IMR-90 (cell line): Measurements from ENCODE around the gene PLXNA3.

Source experiments
- CEBPB ChIP-seq: IDR thresholded peaks from 2 replicates; pipeline ENCODE4 v1.6.1; 2012; ENCODE audit warnings: low read depth, low read length, improper control_type of control experiment
- FOS ChIP-seq: fragments of 150-350 bp; IDR thresholded peaks from 2 replicates; pipeline ENCODE4 v1.6.1; 2016; ENCODE audit warnings: low read depth, low read length
- MAFK ChIP-seq: IDR thresholded peaks from 2 replicates; pipeline ENCODE4 v1.6.1; 2012; ENCODE audit warnings: low read depth, low read length, improper control_type of control experiment
- MAZ ChIP-seq: IDR thresholded peaks from 2 replicates; pipeline ENCODE4 v1.6.1; 2012; ENCODE audit warnings: low read depth, mild to moderate bottlenecking, low read length, improper control_type of control experiment, moderate library complexity, borderline replicate concordance
- POLR2A ChIP-seq: IDR thresholded peaks from 2 replicates; pipeline ENCODE4 v1.6.1; 2012; ENCODE audit warnings: mild to moderate bottlenecking, low read depth, low read length
- RAD21 ChIP-seq: IDR thresholded peaks from 2 replicates; pipeline ENCODE4 v1.6.1; 2012; ENCODE audit warnings: low read length, improper control_type of control experiment
- RCOR1 ChIP-seq: IDR thresholded peaks from 2 replicates; pipeline ENCODE4 v1.6.1; 2012; ENCODE audit warnings: mild to moderate bottlenecking, low read length, improper control_type of control experiment; ENCODE audit not compliant: insufficient replicate concordance
- RFX5 ChIP-seq: IDR thresholded peaks from 2 replicates; pipeline ENCODE4 v1.8.0; 2012; ENCODE audit warnings: low read depth, mild to moderate bottlenecking, low read length, moderate library complexity
- SMC3 ChIP-seq: fragments of 150-350 bp; IDR thresholded peaks from 2 replicates; pipeline ENCODE4 v1.6.1; 2016; ENCODE audit warnings: low read depth, mild to moderate bottlenecking, antibody characterized with exemption, low read length, moderate library complexity
- TF ChIP-seq, protein P1 (sequence below): conservative IDR thresholded peaks from 2 replicates; pipeline ENCODE4 v1.5.1; 2012; ENCODE audit warnings: mild to moderate bottlenecking, low read depth, low read length, improper control_type of control experiment
- TF ChIP-seq, protein P2 (sequence below): fragments of 150-350 bp; IDR thresholded peaks from 2 replicates; pipeline ENCODE4 v1.6.1; 2017; ENCODE audit warnings: mild to moderate bottlenecking, antibody characterized with exemption, low read length, low read depth
- TF ChIP-seq, protein P3 (sequence below): fragments of 150-350 bp; IDR thresholded peaks from 2 replicates; pipeline ENCODE4 v1.6.1; 2016; ENCODE audit warnings: low read depth, mild to moderate bottlenecking, low read length, moderate library complexity, borderline replicate concordance

DNA sequence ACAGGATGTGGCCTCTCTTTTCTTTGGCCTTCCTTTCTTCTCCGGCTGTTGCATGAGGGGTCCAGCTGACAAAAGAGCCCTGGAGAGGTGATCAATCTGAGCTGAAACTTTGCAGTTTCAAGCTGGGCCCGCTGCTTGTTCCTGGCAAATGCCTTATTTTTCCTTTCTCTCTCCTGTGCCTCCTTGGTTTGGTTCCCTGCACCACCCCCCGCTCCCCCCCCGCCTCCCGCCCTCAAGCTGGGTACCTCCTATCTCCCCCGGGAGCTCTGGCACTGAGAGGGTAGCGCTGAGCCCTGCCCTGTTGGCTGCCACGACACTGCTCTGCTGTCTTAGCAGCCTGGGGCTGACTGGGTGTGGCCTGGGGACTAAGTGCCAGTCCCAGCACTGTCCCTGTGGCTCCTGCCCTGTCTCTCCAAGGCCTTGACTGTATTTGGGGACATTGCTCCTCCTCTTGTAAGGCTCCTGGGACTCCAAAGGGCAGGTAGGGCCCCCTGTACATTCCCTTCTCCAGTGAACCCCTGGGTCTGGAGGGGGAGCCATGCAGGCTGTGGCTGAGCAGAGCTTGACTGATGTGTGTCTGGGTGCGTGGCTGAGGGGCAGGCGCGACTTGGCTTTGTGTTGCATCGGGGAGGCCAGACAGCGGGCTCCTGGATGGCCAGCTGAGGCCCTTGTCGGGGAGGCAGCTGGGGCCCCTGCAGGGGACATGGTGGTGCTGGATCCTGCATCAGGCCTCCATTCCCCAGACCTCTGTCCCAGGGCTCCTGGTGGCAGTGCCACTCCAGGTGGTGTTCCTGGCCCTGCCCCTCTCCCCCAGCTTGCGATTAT is 1.1 kb downstream of the PLXNA3 start:
- TF ChIP-seq POLR2A (no peak), RAD21 (no peak), MAZ (no peak), RCOR1 (no peak), CEBPB (no peak), FOS (no peak), RFX5 (no peak), SMC3 (no peak), MAFK (no peak)
- TF ChIP-seq, protein P1, sequence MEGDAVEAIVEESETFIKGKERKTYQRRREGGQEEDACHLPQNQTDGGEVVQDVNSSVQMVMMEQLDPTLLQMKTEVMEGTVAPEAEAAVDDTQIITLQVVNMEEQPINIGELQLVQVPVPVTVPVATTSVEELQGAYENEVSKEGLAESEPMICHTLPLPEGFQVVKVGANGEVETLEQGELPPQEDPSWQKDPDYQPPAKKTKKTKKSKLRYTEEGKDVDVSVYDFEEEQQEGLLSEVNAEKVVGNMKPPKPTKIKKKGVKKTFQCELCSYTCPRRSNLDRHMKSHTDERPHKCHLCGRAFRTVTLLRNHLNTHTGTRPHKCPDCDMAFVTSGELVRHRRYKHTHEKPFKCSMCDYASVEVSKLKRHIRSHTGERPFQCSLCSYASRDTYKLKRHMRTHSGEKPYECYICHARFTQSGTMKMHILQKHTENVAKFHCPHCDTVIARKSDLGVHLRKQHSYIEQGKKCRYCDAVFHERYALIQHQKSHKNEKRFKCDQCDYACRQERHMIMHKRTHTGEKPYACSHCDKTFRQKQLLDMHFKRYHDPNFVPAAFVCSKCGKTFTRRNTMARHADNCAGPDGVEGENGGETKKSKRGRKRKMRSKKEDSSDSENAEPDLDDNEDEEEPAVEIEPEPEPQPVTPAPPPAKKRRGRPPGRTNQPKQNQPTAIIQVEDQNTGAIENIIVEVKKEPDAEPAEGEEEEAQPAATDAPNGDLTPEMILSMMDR: no peak
- TF ChIP-seq, protein P2, sequence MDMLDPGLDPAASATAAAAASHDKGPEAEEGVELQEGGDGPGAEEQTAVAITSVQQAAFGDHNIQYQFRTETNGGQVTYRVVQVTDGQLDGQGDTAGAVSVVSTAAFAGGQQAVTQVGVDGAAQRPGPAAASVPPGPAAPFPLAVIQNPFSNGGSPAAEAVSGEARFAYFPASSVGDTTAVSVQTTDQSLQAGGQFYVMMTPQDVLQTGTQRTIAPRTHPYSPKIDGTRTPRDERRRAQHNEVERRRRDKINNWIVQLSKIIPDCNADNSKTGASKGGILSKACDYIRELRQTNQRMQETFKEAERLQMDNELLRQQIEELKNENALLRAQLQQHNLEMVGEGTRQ: no peak
- TF ChIP-seq, protein P3, sequence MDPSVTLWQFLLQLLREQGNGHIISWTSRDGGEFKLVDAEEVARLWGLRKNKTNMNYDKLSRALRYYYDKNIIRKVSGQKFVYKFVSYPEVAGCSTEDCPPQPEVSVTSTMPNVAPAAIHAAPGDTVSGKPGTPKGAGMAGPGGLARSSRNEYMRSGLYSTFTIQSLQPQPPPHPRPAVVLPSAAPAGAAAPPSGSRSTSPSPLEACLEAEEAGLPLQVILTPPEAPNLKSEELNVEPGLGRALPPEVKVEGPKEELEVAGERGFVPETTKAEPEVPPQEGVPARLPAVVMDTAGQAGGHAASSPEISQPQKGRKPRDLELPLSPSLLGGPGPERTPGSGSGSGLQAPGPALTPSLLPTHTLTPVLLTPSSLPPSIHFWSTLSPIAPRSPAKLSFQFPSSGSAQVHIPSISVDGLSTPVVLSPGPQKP: no peak
